LNCaP clone FGC (cell line): ENCODE results near the gene USP21.

Experiments
- DNase-seq: peaks from one replicate; pipeline ENCODE4 v3.0.0-alpha.2; 2011; ENCODE audit warnings: low read depth
- H3K4me3 ChIP-seq: 2 replicates; pipeline ENCODE4 v1.5.1; 2011; ENCODE audit warnings: mild to moderate bottlenecking, low read depth, low read length, control low read depth
- CTCF ChIP-seq: IDR thresholded peaks from 2 replicates; pipeline ENCODE4 v1.5.1; 2012; ENCODE audit warnings: mild to moderate bottlenecking; ENCODE audit not compliant: control insufficient read depth, insufficient read depth; ENCODE audit errors: extremely low read depth

Gene USP21

DNA sequence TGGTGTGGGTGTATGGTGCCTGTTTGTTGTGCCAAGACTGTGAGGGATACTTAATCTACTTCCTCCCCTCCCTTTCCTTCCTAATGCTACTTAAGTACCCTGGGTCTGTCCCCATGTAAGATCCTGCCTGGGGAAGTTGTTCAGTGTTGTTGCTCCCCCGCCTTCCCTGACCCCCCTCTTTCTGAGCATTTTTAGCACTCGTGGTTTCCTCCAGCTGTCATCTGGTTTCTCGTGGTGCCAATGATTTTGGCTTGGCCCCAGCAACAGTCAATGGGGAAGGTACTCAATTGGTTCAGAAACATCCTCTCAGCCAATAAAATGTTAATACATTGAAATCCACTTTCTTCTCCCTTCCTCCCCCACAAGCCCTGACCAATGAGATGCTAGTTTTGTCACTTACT, 26.0 kb downstream of the USP21 start:
- no peak overlapping the region for H3K4me3 ChIP-seq
- no peak for TF ChIP-seq CTCF
- no peak for DNase-seq

- H3K4me3 ChIP-seq: no peak overlapping the region
- no peak for DNase-seq
- TF ChIP-seq CTCF: no peak
These were observed 26.5 kb downstream of the USP21 start for GRCh38 chr1:161185732-161186311.

DNA sequence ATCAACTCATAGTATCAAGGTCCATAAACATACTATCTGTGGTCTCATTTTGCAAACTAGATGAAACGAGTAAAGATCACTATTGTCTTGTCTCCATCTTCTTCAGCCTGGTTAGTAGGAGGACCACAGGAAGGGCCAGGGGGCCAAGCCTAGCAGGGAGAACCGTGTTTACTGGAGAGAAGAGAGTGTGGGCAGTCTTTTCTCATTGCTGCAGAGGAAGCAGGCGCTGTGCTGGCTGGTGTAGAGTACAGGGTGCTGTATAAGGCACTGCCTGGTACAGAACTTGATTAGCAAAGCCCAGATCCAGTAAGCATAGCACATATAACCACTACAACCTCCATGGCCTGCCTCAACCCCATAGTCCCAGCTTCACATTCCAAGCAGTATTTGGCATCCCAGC, 28.0 kb downstream of the USP21 start:
- TF ChIP-seq CTCF: no peak
- no peak for DNase-seq
- H3K4me3 ChIP-seq: no peak overlapping the region

DNA sequence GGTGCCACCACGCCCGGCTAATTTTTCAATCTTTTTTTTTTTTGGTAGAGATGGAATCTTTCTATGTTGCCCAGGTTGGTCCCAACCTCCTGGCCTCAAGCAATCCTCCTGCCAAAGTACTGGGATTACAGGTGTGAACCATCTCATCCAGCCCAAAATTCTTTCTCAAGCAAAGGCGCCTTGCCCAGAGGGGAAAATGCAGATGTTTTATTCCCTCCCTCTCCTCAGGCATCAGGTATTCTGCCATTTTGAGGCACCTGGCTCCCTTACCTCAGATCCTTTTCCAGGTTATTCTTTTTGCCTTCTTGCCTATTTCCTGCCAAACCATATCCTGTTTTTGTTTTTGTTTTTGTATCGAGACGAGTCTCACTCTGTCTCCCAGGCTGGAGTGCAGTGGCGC, 29.1 kb downstream of the USP21 start:
- TF ChIP-seq CTCF: no peak
- no peak for DNase-seq
- no peak overlapping the region for H3K4me3 ChIP-seq

DNA sequence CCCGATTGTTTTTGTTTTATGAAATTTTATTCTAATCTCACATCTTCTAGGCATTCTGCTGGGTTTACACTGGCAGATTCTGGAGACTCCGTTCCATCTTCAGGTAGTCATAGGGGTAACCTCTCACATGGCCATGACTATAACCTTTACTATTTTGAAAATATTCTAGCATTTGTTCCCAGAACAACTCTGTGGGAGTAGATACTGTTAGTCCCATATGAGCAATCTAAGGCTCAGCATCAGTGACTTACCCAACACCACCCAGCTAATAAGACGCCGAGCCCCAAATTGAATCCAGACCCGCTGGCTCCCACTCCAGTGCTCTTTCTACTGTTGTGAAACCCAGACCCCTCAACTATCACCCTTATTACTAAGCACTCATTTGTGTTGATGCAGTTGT, 29.7 kb downstream of the USP21 start:
- no peak for DNase-seq
- TF ChIP-seq CTCF: no peak
- H3K4me3 ChIP-seq: no peak overlapping the region

GRCh38 chr1:161190962-161191521, 31.7 kb downstream of the USP21 start:
- H3K4me3 ChIP-seq: no peak overlapping the region
- DNase-seq: no peak
- no peak for TF ChIP-seq CTCF

DNA sequence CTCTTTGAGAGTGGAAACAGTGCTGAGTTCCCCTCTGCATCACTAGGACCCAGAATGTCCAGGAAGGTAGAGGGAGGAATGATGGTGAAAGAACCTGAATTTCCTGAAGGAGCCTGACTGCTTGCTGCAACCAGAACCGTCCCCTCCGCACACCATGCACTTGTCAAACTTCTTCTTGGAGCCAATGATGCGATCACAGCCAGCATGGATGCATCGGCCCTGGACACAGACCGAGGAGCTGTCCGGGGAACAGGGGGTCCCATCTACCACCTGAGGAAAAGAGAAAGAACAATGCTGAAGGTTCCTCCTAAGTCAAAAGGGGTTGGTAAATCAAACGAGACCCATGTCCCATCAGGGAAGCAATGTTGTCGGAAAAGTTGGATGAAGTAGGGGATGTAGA, 32.7 kb downstream of the USP21 start:
- no peak overlapping the region for H3K4me3 ChIP-seq
- TF ChIP-seq CTCF: no peak
- no peak for DNase-seq
